GM12878 (cell line): ENCODE measurements around the gene OSTC.

Experiments used
- ASH2L ChIP-seq: fragments of 300-600, 200-600 bp; sonication (generic); IDR thresholded peaks from 2 replicates; pipeline ENCODE4 v1.6.1; 2017; ENCODE audit warnings: low read depth, mild to moderate bottlenecking, borderline replicate concordance
- BHLHE40 ChIP-seq, 2 experiments: fragments of 450-650 bp in 1 of 2; IDR thresholded peaks; 2 replicates each; pipeline ENCODE4 v1.6.1; 2011 to 2017; ENCODE audit warnings: low read depth in 2 of 2, borderline replicate concordance in 1 of 2, improper control_type of control experiment in 1 of 2, low read length in 1 of 2, mild to moderate bottlenecking in 1 of 2
- CBX3 ChIP-seq: fragments of 200-600 bp; sonication (generic); IDR thresholded peaks from 2 replicates; pipeline ENCODE4 v1.6.1; 2016; ENCODE audit warnings: low read depth, borderline replicate concordance
- CTCF ChIP-seq, 3 experiments: IDR thresholded peaks in 2 of 3; conservative IDR thresholded peaks in 1 of 3; 2 replicates each; pipeline ENCODE4 v1.5.1; 2011; ENCODE audit warnings: low read depth in 3 of 3, low read length in 3 of 3, mild to moderate bottlenecking in 3 of 3, control low read depth in 2 of 3, moderate library complexity in 2 of 3, inconsistent platforms in 1 of 3, mixed read lengths in 1 of 3; ENCODE audit not compliant: control insufficient read depth in 2 of 3, insufficient read depth in 1 of 3; ENCODE audit errors: extremely low read depth in 1 of 3
- REST ChIP-seq: IDR thresholded peaks from 2 replicates; pipeline ENCODE4 v1.6.1; 2012; ENCODE audit warnings: mild to moderate bottlenecking, low read depth, low read length

DNA sequence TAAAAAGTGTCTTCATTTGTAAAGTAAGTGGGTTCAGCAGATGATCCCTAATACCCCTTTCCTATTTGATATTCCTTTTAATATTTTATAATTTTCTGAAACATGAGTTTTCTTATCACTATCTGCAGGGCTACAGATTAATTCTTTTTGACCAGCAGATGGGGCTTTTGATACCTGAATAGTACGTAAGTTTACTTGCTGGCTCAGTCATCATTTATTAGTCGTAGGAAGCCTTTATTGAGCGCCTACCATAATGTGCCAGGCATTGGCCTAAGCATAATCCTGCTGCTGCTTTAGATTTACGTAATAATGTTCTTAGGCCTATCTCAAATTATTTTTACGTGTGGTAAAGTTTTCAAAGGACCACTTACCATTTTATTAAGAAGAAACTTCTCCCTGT is 33.1 kb downstream of the OSTC start:
- TF ChIP-seq CTCF (IDR thresholded peaks at IDR 0.05 in 2 of 3, conservative IDR thresholded peaks at IDR 0.05 in 1 of 3; ENCODE audit: control insufficient read depth in 2 of 3, extremely low read depth in 1 of 3, insufficient read depth in 1 of 3, low read depth in 3 of 3, low read length in 3 of 3) (peak in 2 of 3 experiments; percentile 29 to 35; a peak in 2 of 6 replicates), REST (no peak), ASH2L (no peak), CBX3 (no peak), BHLHE40 (IDR thresholded peaks at IDR 0.05; ENCODE audit: borderline replicate concordance in 1 of 2, low read depth in 2 of 2, low read length in 1 of 2) (no peak)
